ENCODE results near the gene FGFBP3.

FGFBP3 gene

GRCh38 chr10:91941426-91941825 lies 32.1 kb upstream of the FGFBP3 start:
- DNase-seq = no peak
- Histone ChIP-seq H3K4me3 (no peak overlapping the region), H3K27me3 (no peaks in the 10 kb centered on the region), H3K4me1 (no peaks in the 10 kb centered on the region), H3K27ac (no peak overlapping the region), H3K9me3 (no peaks in the 10 kb centered on the region), H3K36me3 (peaks cover 21 to 49% (median 37%) of the 10 kb centered on the region in 3 donors)
- TF ChIP-seq CTCF (IDR thresholded peaks at IDR 0.05) = no peak
- intact Hi-C loops (cut with DNase I; ENCODE audit: low total_unique reads) = no loop called here

- no peaks in the 10 kb centered on the region for H3K4me1 ChIP-seq
- H3K4me3 ChIP-seq = no peak overlapping the region
- intact Hi-C loops (cut with DNase I; ENCODE audit: low total_unique reads) = no loop called here
- no peak for TF ChIP-seq CTCF (IDR thresholded peaks at IDR 0.05)
- H3K27ac ChIP-seq = no peak overlapping the region
- no peaks in the 10 kb centered on the region for H3K27me3 ChIP-seq
- H3K9me3 ChIP-seq = no peaks in the 10 kb centered on the region
- no peak for DNase-seq
- peaks cover 32 to 52% (median 42%) of the 10 kb centered on the region in 3 donors for H3K36me3 ChIP-seq
These were observed 30.4 kb upstream of the FGFBP3 start for GRCh38 chr10:91939653-91940052.

GRCh38 chr10:91935886-91936285 lies 26.6 kb upstream of the FGFBP3 start:
- Histone ChIP-seq H3K4me1 (peaks cover 0 to 4% (median 2%) of the 10 kb centered on the region in 4 donors), H3K27me3 (no peaks in the 10 kb centered on the region), H3K27ac (no peak overlapping the region), H3K36me3 (peaks cover 24 to 37% (median 29%) of the 10 kb centered on the region in 3 donors), H3K9me3 (no peaks in the 10 kb centered on the region), H3K4me3 (no peak overlapping the region)
- intact Hi-C loops (cut with DNase I; ENCODE audit: low total_unique reads) = no loop called here
- no peak for TF ChIP-seq CTCF (IDR thresholded peaks at IDR 0.05)
- no peak for DNase-seq

- intact Hi-C loops (cut with DNase I; ENCODE audit: low total_unique reads) = no loop called here
- TF ChIP-seq CTCF (IDR thresholded peaks at IDR 0.05) = no peak
These were observed 23.5 kb upstream of the FGFBP3 start for GRCh38 chr10:91932737-91933136.

GRCh38 chr10:91931526-91932190 lies 22.4 kb upstream of the FGFBP3 start:
- DNase-seq = no peak
- no peaks in the 10 kb centered on the region for H3K9me3 ChIP-seq
- TF ChIP-seq CTCF (IDR thresholded peaks at IDR 0.05) = no peak
- no peaks in the 10 kb centered on the region for H3K27me3 ChIP-seq
- H3K4me1 ChIP-seq = peaks cover 0 to 25% (median 11%) of the 10 kb centered on the region in 4 donors
- H3K27ac ChIP-seq = no peak overlapping the region
- H3K36me3 ChIP-seq = peaks cover 13 to 22% (median 16%) of the 10 kb centered on the region in 3 donors
- no peak overlapping the region for H3K4me3 ChIP-seq
- intact Hi-C loops (cut with DNase I; ENCODE audit: low total_unique reads) = no loop called here

More at GRCh38 chr10:91932737-91933136, 23.5 kb upstream of the FGFBP3 start:
- H3K4me3 ChIP-seq = no peak overlapping the region
- H3K27ac ChIP-seq = no peak overlapping the region
- H3K36me3 ChIP-seq = peaks cover 19 to 33% (median 27%) of the 10 kb centered on the region in 3 donors
- H3K4me1 ChIP-seq = peaks cover 0 to 16% (median 9%) of the 10 kb centered on the region in 4 donors
- no peaks in the 10 kb centered on the region for H3K27me3 ChIP-seq
- H3K9me3 ChIP-seq = no peaks in the 10 kb centered on the region
- no peak for DNase-seq
